Urinary bladder (tissue), 4 donors: ENCODE data around the gene PIEZO1. TPM values are rescaled to one million over a fixed set of nuclear protein-coding genes. Genes with fewer than 3 reads are reported as not detected.

Experiments
- DNase-seq: peaks from one replicate; pipeline ENCODE4 v3.0.0-alpha.2; 2015; ENCODE audit errors: extremely low spot score
- H3K27ac ChIP-seq: one replicate; pipeline ENCODE4 v1.5.1; 2013; ENCODE audit warnings: low read depth, mild to moderate bottlenecking, moderate library complexity
- H3K36me3 ChIP-seq: one replicate; pipeline ENCODE4 v1.6.1; 2013; ENCODE audit warnings: mild to moderate bottlenecking, moderate library complexity; ENCODE audit not compliant: insufficient read depth
- H3K4me1 ChIP-seq: one replicate; pipeline ENCODE4 v1.6.1; 2013; ENCODE audit warnings: mild to moderate bottlenecking, moderate library complexity; ENCODE audit not compliant: insufficient read depth
- H3K4me3 ChIP-seq: one replicate; pipeline ENCODE4 v1.5.1; 2013; ENCODE audit warnings: low read depth, low read length
- WGBS: extraction: QIAGEN DNeasy Blood & Tissue Kit; methylation state at CpG from one replicate; pipeline ENCODE4 v1.1.7; 2013; 5-methylcytosine and 5-hydroxymethylcytosine counted together
- polyA plus RNA-seq: library from polyadenylated mRNA; stranded (reverse); fragments of 200-250 nt; gene quantifications from one replicate; pipeline ENCODE4 v1.2.3, GENCODE V29; 2013
- total RNA-seq: library from RNA; depleted of rRNA; stranded (reverse); fragments of >200 nt; gene quantifications from one replicate; pipeline ENCODE4 v1.2.3, GENCODE V29; 2014
- donor health status: healthy with polysubstance abuse.
- donor health status: healthy.

Gene PIEZO1
- total and polyA plus RNA-seq, 2 donors, result 62.0 to 205 TPM

DNA sequence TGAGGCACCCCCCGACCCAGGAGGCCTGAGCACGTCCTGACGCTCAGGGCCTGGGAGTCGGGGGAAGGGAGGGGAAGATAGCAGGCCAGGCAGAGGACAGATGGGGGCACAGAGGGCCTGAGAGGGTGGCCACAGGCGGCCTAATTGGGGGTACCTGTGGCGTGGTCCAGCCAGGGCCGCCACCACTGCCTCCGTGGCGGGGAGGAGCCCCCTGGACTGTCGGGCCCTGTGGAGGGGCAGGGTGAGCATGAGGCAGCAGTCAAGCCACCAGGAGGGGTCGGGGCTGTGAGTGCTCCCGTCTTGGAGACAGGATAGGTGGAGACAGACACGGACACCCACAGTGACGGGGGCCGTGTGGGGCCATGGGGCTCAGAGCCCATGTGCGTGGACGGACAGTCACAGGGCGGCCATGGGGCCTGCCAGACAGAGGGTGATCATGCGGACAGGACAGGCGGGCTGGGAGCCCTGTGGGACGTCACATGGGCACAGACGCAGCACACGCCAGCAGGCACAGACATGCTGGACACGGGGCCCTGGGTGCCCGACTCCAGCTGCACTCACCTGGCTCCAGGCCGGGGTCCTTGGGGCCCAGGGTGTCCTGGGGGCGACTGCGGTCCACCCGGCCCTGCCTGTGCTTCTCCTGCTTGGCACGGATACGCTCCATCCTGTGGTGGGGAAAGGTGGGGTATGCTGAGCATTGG is 60.0 kb downstream of the PIEZO1 start:
- 84% methylated on average over 31 of the region's 31 CpGs for WGBS
- H3K4me1 ChIP-seq, result no peaks in the 10 kb centered on the region
- no peak for DNase-seq
- peaks cover 18% of the 10 kb centered on the region for H3K36me3 ChIP-seq
- no peak overlapping the region for H3K4me3 ChIP-seq
- no peak overlapping the region for H3K27ac ChIP-seq

GRCh38 chr16:88723911-88724310 is 61.1 kb downstream of the PIEZO1 start:
- 91% methylated on average over 17 of the region's 17 CpGs for WGBS
- no peak overlapping the region for H3K27ac ChIP-seq
- no peak overlapping the region for H3K4me3 ChIP-seq
- peaks cover 15% of the 10 kb centered on the region for H3K36me3 ChIP-seq
- DNase-seq, result no peak
- no peaks in the 10 kb centered on the region for H3K4me1 ChIP-seq

DNA sequence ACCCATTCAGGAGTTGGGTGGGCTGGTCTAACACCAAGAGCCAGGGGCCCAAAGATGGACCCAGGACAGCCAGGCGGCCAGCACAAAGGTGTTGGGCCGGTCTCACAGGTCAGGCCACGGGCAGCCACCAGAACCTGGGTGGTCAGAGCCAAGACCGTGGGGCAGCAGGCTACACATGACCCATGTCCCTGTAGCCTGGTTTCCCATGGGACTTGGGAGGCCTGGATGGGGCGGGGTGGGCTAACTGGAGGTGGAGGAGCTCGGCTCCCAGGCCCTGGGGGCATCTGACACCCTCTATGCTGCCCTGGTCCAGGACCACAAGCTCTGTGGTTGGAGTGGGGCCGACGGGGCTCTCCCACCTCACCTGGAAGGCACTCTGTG is 61.5 kb downstream of the PIEZO1 start:
- peaks cover 15% of the 10 kb centered on the region for H3K36me3 ChIP-seq
- H3K4me3 ChIP-seq, result no peak overlapping the region
- WGBS, result 89% methylated on average over 8 of the region's 8 CpGs
- DNase-seq, result no peak
- no peaks in the 10 kb centered on the region for H3K4me1 ChIP-seq
- H3K27ac ChIP-seq, result no peak overlapping the region

DNA sequence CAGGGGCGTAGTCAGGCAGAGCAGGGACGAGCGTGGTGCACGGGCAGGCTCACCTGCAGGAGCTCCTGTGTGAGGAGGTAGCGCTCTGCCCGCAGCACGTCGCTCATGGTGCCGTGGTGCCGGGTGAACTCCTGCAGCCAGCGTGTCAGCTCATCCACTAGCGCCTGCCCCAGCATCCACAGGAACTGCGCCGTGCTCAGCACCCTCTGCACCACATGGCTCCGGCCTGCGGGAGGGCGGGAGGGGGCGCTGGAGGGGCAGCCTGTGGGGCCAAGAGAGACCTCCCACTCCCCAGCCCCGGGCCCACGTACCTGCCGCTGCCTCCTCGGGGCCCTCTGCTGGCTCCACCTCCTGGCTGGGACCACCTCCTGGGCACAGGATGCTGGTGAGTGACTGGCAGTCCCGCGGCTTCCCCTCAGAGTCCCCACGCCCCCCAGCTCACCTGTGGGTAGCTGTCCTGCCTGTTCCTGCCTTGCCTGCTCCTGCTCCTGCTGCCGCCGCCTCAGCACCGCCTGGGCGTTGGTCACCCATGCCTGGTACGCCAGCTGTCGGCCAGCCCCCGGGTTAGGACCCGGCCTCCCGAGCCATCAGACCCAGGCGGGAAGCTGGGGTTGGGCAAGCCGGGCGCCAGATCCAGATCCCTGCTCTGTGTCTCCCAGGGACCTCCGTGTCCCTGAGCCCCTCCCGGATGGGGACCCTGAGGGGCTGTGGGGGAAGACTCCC is 62.1 kb downstream of the PIEZO1 start:
- 91% methylated on average over 39 of the region's 39 CpGs for WGBS
- Histone ChIP-seq H3K4me3 (no peak overlapping the region), H3K27ac (no peak overlapping the region), H3K4me1 (no peaks in the 10 kb centered on the region), H3K36me3 (peaks cover 15% of the 10 kb centered on the region)
- DNase-seq, result no peak

DNA sequence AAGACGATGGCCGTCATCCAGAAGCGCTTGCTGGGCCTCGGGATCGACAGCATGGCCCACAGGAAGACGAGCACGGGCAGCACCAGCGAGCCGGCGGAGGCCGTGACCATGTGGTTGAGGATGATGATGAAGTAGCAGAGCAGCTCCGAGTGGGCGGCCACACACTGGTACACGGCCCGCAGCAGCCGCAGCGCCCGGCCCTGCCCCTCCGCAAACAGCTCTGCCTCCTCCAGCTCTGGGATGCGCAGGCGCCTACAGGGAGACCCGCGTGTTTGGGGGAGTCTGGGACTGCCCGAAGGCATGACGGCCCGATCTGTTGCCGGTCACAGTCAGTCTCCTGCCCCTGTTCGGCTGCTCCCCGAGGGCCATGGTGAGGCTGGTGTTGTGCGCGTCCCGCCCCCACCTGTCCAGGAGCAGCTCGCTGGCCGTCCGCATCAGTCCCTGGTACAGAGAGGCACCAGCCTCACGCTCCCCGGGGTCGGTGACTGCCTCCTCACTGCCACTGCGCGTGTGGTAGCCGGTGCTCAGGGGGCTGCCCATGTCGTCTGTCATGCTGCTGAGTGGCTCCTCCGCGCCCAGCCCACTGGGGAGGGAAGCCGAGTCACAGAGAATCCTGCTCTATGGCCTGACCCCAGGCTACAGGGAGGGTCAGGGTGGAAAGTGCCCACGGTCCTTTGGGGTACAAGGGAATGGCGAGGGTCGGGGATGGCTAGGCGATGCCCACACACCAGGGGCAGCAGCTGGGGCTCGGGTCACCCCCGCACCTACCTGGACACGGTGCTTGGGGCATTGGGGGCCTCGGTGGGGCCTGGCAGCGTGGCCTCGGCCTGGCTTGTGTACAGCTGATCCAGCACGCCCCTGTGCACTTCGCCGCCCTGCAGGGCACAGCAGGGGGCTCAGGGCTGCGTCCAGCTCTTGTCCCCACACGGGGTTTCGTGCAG is 62.9 kb downstream of the PIEZO1 start:
- no peak for DNase-seq
- Histone ChIP-seq H3K36me3 (peaks cover 15% of the 10 kb centered on the region), H3K4me1 (no peaks in the 10 kb centered on the region), H3K27ac (no peak overlapping the region), H3K4me3 (no peak overlapping the region)
- 95% methylated on average over 61 of the region's 61 CpGs for WGBS

DNA sequence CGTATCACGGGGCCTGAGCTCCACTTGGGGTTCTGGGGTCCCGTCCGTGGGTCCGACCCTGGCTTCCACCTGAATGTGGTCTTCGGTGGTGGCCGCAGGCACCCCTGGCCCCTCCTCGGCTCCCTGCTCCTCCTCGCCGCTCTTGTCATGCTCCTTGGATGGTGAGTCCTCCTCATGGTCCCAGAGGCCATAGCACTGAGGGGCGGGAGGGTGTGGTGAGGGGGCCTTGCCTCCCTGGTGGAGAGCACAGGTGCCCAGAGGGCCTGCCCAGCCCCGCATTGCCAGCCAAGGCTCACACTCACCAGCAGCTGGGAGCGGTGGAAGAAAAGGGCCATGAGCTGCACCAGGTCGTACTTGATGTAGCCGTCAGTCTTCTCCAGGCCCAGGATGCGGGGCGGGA is 63.8 kb downstream of the PIEZO1 start:
- Histone ChIP-seq H3K36me3 (peaks cover 17% of the 10 kb centered on the region), H3K27ac (no peak overlapping the region), H3K4me3 (no peak overlapping the region), H3K4me1 (no peaks in the 10 kb centered on the region)
- DNase-seq, result no peak
- 95% methylated on average over 17 of the region's 17 CpGs for WGBS

GRCh38 chr16:88720396-88720970 is 64.5 kb downstream of the PIEZO1 start:
- Histone ChIP-seq H3K4me3 (no peak overlapping the region), H3K36me3 (peaks cover 15% of the 10 kb centered on the region), H3K27ac (no peak overlapping the region), H3K4me1 (no peaks in the 10 kb centered on the region)
- no peak for DNase-seq
- 91% methylated on average over 23 of the region's 23 CpGs for WGBS

DNA sequence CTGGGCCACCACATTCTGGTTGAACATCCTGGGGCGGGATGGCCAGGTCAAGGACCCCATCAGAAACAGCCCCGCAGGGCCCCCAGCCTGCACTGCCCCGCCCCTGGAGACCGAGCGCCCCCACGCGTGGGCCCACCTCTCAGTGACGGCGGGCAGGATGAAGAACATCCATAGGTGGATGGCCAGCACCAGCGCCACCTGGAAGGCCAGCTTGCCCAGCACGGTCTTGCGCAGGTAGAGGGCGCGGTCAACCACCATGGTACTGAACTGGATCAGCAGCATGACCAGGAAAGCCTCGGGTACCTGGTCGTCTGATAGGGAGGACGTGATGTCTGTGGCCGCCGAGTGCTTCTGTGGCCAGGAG is 65.1 kb downstream of the PIEZO1 start:
- Histone ChIP-seq H3K4me1 (no peaks in the 10 kb centered on the region), H3K4me3 (no peak overlapping the region), H3K36me3 (peaks cover 16% of the 10 kb centered on the region), H3K27ac (no peak overlapping the region)
- DNase-seq, result no peak
- 94% methylated on average over 19 of the region's 19 CpGs for WGBS

GRCh38 chr16:88719267-88719932 is 65.6 kb downstream of the PIEZO1 start:
- peaks cover 18% of the 10 kb centered on the region for H3K36me3 ChIP-seq
- no peak overlapping the region for H3K4me3 ChIP-seq
- no peak overlapping the region for H3K27ac ChIP-seq
- H3K4me1 ChIP-seq, result no peaks in the 10 kb centered on the region
- WGBS, result 89% methylated on average over 29 of the region's 29 CpGs
- no peak for DNase-seq

GRCh38 chr16:88718178-88718577 is 66.8 kb downstream of the PIEZO1 start:
- Histone ChIP-seq H3K36me3 (peaks cover 16% of the 10 kb centered on the region), H3K27ac (no peak overlapping the region), H3K4me3 (no peak overlapping the region), H3K4me1 (no peaks in the 10 kb centered on the region)
- 94% methylated on average over 11 of the region's 11 CpGs for WGBS
- DNase-seq, result no peak

- Histone ChIP-seq H3K4me3 (no peak overlapping the region), H3K4me1 (no peaks in the 10 kb centered on the region), H3K36me3 (peaks cover 10% of the 10 kb centered on the region), H3K27ac (no peak overlapping the region)
- 95% methylated on average over 21 of the region's 21 CpGs for WGBS
- DNase-seq, result no peak
Measured at GRCh38 chr16:88716601-88717001, 68.4 kb downstream of the PIEZO1 start.

- DNase-seq, result no peak
- H3K36me3 ChIP-seq, result peaks cover 10% of the 10 kb centered on the region
Measured at GRCh38 chr16:88716201-88716600, 68.8 kb downstream of the PIEZO1 start.

More at GRCh38 chr16:88716201-88716600, 68.8 kb downstream of the PIEZO1 start:
- WGBS, result 92% methylated on average over 15 of the region's 15 CpGs
- no peak overlapping the region for H3K4me3 ChIP-seq
- H3K27ac ChIP-seq, result no peak overlapping the region
- no peaks in the 10 kb centered on the region for H3K4me1 ChIP-seq
